Measurements from ENCODE around the gene DNTTIP2. TPM values are rescaled to one million over a fixed set of nuclear protein-coding genes. Genes with fewer than 3 reads are reported as not detected.
"Not testable (repeated sequence)": the region's sequence is repeated elsewhere in the genome, so short reads cannot be mapped to it uniquely, and the experiment has no call there.

The DNTTIP2 gene
- total RNA-seq, 1 donor from 2014 or later: 50.8 TPM

DNA sequence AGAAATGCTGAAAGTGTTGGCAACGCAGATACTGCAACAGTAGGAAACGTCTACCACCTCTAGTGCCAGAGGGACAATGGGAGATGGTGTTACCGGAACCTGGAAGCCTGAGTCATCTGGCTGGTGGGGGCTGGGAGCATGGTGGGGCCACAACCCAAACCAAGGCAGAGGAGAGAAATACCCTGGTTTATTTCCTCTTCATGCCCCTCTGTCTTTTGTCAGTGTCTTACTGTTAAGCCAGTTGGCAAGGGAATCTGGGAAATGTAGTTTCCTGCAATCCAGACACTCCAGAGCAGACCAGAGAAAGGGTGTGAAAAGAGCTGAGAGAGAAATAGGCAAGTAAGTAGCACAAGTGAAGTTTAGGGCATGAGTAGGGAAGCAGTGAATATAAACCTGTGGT, 14.8 kb downstream of the DNTTIP2 start:
- TF ChIP-seq, protein P1, sequence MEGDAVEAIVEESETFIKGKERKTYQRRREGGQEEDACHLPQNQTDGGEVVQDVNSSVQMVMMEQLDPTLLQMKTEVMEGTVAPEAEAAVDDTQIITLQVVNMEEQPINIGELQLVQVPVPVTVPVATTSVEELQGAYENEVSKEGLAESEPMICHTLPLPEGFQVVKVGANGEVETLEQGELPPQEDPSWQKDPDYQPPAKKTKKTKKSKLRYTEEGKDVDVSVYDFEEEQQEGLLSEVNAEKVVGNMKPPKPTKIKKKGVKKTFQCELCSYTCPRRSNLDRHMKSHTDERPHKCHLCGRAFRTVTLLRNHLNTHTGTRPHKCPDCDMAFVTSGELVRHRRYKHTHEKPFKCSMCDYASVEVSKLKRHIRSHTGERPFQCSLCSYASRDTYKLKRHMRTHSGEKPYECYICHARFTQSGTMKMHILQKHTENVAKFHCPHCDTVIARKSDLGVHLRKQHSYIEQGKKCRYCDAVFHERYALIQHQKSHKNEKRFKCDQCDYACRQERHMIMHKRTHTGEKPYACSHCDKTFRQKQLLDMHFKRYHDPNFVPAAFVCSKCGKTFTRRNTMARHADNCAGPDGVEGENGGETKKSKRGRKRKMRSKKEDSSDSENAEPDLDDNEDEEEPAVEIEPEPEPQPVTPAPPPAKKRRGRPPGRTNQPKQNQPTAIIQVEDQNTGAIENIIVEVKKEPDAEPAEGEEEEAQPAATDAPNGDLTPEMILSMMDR (IDR thresholded peaks at IDR 0.05; ENCODE audit: unreplicated experiment): no peak
- Mint-ChIP-seq H3K36me3 (ENCODE audit: insufficient read depth) (peaks cover 12% of the 10 kb centered on the region), H3K4me1 (ENCODE audit: low read depth) (no peaks in the 10 kb centered on the region), H3K27me3 (no peaks in the 10 kb centered on the region), H3K4me3 (ENCODE audit: low read depth) (no peak overlapping the region), H3K27ac (no peak overlapping the region), H3K9me3 (ENCODE audit: low read depth) (no peaks in the 10 kb centered on the region)
- no peak for DNase-seq (ENCODE audit: low spot score, unreplicated experiment)

DNA sequence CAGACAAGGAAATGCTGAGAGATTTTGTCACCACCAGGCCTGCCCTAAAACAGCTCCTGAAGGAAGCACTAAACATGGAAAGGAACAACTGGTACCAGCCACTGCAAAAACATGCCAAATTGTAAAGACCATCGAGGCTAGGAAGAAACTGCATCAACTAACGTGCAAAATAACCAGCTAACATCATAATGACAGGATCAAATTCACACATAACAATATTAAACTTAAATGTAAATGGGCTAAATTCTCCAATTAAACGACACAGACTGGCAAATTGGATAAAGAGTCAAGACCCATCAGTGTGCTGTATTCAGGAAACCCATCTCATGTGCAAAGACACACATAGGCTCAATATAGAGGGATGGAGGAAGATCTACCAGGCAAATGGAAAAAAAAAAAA, 21.4 kb downstream of the DNTTIP2 start:
- not testable (repeated sequence) for H3K27ac Mint-ChIP-seq; H3K4me1 Mint-ChIP-seq (ENCODE audit: low read depth); H3K36me3 Mint-ChIP-seq (ENCODE audit: insufficient read depth); DNase-seq (ENCODE audit: low spot score, unreplicated experiment); H3K4me3 Mint-ChIP-seq (ENCODE audit: low read depth); H3K27me3 Mint-ChIP-seq
- H3K9me3 Mint-ChIP-seq (ENCODE audit: low read depth): peaks cover 12% of the 10 kb centered on the region

DNA sequence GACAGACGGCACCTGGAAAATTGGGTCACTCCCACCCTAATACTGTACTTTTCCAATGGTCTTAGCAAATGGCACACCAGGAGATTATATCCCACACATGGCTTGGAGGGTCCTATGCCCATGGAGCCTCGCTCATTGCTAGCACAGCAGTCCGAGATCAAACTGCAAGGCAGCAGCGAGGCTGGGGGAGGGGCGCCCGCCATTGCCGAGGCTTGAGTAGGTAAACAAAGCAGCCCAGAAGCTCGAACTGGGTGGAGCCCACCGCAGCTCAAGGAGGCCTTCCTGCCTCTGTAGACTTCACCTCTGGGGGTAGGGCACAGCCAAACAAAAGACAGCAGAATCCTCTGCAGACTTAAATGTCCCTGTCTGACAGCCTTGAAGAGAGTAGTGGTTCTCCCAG, 23.0 kb downstream of the DNTTIP2 start:
- H3K4me3 Mint-ChIP-seq (ENCODE audit: low read depth); H3K27me3 Mint-ChIP-seq; DNase-seq (ENCODE audit: low spot score, unreplicated experiment); H3K27ac Mint-ChIP-seq; H3K36me3 Mint-ChIP-seq (ENCODE audit: insufficient read depth); H3K4me1 Mint-ChIP-seq (ENCODE audit: low read depth): not testable (repeated sequence)
- peaks cover 12% of the 10 kb centered on the region for H3K9me3 Mint-ChIP-seq (ENCODE audit: low read depth)

DNA sequence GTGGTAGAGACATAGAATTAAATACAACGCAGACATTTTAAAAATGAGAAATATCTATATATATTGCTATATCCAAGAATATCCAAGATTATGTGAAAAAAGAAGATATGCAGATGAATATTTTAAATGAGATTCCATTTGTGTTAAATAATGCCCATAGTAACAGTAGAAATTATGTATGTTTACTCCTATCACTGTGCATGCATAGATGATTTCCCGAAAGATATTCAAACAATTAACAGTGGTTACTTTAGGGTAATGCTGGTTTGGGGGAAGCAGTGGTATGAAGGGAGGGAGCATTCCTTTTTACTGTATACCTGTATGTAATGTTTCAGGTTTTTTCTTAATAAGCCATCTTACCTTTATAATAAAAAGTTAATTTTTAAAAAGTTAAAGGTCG, 25.1 kb downstream of the DNTTIP2 start:
- TF ChIP-seq, protein P1 (IDR thresholded peaks at IDR 0.05; ENCODE audit: unreplicated experiment): no peak
- no peak overlapping the region for H3K27ac Mint-ChIP-seq
- no peaks in the 10 kb centered on the region for H3K27me3 Mint-ChIP-seq
- H3K36me3 Mint-ChIP-seq (ENCODE audit: insufficient read depth): peaks cover 2% of the 10 kb centered on the region
- no peak overlapping the region for H3K4me3 Mint-ChIP-seq (ENCODE audit: low read depth)
- no peak for DNase-seq (ENCODE audit: low spot score, unreplicated experiment)
- peaks cover 18% of the 10 kb centered on the region for H3K9me3 Mint-ChIP-seq (ENCODE audit: low read depth)
- no peaks in the 10 kb centered on the region for H3K4me1 Mint-ChIP-seq (ENCODE audit: low read depth)

DNA sequence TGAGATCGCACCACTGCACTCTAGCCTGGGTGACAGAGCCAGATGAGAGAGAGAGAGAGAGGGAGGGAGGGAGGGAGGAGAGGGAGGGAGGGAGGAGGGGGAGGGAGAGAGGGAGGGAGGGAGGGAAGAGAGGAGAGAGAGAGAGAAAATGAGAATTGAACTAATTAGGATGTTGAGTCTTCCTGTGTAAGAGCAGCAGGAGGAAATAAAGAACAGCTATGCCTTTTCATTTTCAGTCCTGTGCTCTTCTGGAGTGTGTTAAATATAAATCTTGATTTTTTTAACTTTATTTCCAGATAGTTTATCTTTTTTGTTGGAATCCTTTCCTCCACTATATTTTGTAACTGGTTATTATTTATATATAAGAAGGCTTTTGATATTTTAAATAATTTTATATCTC, 27.1 kb downstream of the DNTTIP2 start:
- Mint-ChIP-seq H3K4me3 (ENCODE audit: low read depth) (no peak overlapping the region), H3K36me3 (ENCODE audit: insufficient read depth) (peaks cover 3% of the 10 kb centered on the region), H3K9me3 (ENCODE audit: low read depth) (peaks cover 14% of the 10 kb centered on the region), H3K27me3 (no peaks in the 10 kb centered on the region), H3K27ac (no peak overlapping the region), H3K4me1 (ENCODE audit: low read depth) (no peaks in the 10 kb centered on the region)
- no peak for DNase-seq (ENCODE audit: low spot score, unreplicated experiment)
- TF ChIP-seq, protein P1 (IDR thresholded peaks at IDR 0.05; ENCODE audit: unreplicated experiment): no peak

DNA sequence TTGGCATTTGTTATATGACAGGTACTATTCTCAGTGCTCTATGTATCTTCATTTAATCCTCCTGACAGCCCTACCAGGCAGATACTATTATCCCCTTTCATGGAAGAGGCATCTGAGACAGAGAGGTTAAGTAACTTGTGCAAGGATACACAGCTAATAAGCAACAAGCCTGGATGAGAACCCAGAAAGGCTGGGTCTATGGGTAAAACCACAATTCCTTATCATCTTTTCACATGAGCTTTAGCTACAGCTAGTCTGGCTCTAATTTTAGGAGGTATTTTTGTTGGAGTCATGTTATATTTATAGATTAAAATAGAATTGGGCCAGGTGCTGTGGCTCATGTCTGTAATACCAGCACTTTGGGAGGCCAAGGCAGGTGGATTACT, 27.7 kb downstream of the DNTTIP2 start:
- TF ChIP-seq, protein P1 (IDR thresholded peaks at IDR 0.05; ENCODE audit: unreplicated experiment): no peak
- H3K4me1 Mint-ChIP-seq (ENCODE audit: low read depth): no peaks in the 10 kb centered on the region
- peaks cover 3% of the 10 kb centered on the region for H3K36me3 Mint-ChIP-seq (ENCODE audit: insufficient read depth)
- no peaks in the 10 kb centered on the region for H3K27me3 Mint-ChIP-seq
- no peak overlapping the region for H3K27ac Mint-ChIP-seq
- no peak for DNase-seq (ENCODE audit: low spot score, unreplicated experiment)
- H3K9me3 Mint-ChIP-seq (ENCODE audit: low read depth): peaks cover 14% of the 10 kb centered on the region
- H3K4me3 Mint-ChIP-seq (ENCODE audit: low read depth): no peak overlapping the region
